NCI-H1105 treated with DMSO at 0.1 percent for 48 hours (cell line): ENCODE measurements around the gene TCP11L2.
"Not testable (repeated sequence)": the region's sequence is repeated elsewhere in the genome, so short reads cannot be mapped to it uniquely, and the experiment has no call there.

Source experiments
- DNase-seq: peaks from one replicate; lab custom pipeline; 2025; lab: John Stamatoyannopoulos, UW

Gene TCP11L2

DNA sequence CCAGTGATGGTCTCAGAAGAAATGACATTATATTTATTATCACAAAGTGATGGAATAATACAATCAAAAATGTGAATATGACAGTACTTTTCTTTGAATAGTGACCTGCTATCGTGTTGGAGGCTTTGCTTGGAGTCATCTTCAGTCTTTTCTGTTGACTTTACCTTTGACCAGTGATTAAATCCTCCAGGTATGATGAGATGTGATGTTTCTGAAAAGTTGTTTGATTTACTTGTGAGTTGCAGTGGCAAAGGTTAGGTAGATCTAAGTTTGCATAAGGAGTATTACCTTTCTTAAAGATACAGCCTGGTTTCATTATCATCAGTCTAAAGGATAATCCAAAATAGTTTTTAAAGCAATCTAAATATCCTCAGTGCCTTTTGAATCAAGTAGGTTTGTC, 4.6 kb downstream of the TCP11L2 start:
- no peak for DNase-seq

DNA sequence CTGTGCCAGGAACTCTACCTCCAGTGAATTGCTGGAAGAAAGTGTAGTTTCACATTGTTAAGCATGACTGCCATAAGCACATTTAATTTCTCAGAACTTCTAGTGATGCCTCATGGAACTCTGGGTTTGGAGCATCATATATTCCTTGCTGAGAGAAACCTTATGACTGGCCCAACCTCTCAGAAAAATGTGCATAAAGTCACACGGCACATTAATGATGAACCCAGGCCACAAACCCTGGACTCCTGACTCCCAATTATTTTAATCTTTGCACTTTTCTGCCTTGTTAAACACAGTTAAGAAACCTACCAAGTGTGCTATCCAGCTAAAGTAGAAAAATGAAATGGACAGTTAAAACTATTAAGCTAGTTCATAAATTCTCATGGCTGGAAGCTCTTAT, 5.6 kb downstream of the TCP11L2 start:
- DNase-seq, result no peak

DNA sequence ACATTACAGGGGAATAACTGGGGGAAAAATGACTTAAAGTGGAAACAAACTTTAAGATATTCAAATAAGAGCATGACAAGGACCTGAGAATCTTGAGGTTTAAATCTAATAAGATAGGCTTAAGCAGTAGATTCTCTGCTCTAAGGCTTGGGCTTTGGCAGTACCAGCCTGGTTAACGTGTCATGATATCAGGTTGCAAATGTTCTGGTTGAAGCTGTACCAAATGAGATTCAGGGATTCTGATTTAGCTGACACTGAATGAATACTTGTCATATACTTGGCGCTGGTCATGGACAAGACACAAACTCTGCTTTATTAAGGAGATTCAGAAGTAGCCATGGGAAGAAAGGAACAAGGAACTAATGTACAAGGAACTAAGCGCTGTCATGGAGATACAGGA, 6.1 kb downstream of the TCP11L2 start:
- no peak for DNase-seq

DNA sequence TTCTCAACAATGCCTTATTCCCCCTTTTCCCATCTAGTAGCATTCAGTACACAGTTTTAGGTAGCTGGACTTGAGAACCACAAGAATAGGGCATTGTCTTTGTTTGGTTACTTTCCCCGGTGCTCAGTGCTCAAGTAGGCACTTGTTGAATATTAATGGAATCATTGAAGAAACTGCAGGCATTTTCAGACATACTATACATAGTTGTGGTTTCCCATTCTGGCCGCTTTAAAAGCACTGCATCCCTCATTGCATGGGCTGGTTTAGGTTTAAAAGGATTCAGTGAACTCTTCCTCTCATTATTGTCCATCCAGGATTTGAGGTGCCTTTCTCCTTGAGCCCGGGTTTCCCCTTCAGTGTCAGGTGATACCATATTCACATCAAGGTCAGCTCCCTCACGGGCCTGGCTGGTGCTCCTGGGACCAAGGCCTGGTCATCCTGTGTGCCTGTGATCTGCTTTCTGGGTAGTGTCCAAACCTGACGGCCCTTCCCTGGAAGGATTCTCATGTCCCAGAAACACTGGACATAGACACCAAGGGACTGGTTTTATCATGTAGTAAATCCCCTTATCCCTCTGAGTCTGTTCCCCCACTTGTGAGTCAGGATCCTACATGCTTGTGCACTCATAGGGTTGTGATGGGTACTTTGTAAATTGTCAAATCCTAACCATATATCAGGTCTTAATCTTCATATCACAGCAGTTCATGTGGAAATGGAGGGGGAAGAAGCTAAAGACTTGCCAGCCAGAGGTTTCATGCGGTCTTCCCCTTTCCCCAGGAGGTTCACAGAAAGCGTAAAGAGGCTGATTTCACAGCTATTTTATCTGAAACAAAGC, 7.4 kb downstream of the TCP11L2 start:
- no peak for DNase-seq

DNA sequence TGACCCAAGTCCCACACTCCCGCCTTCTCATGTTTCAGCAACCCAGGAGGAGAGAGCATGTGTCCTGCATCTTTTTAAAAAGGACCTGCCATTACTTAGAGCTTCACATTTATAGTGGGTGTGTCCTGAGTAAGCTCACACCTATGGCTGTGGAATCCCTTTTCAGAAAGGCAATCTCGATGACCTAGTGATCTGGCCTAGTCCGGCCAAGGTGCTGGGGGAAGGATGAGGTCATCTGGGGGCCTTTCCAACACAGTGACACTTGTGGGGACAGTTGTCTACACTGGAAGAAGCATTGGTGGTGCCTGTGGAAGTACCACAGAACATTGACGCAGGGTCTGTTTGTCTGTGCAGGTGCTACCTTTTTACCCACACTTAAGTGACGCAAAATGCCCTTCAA, 8.2 kb downstream of the TCP11L2 start:
- no peak for DNase-seq

DNA sequence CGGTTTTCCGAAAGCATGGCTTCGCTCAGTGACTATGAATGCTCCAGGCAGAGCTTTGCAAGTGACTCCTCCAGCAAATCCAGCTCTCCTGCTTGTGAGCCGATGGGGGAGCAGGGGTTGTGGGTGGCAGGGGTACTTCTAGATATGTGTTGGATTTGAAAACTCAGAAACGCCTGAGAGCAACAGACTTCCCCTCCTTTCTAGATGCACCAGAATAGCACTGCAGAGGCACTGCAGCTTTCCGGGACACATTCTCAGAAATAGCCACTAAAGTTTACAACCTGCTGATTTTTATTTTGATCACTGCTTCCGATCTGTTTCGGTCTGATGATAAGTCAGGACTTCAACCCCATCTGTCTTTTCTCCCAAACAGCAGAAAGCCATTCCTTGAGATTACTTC, 8.6 kb downstream of the TCP11L2 start:
- no peak for DNase-seq

DNA sequence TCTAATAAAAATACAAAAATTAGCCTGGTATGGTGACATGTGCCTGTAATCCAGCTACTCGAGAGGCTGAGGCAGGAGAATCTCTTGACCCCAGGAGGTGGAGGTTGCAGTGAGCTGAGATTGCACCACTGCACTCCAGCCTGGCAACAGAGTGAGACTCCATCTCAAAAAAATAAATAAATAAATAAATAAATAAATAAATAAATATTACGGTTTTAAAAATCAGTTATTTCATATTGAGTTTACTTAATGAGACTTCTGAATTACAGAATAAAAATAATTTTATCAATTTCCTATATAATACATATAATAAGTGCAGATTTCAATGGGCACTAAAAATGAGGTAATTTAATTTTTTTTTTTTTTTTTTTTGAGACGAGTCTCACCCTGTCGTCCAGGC, 10.9 kb downstream of the TCP11L2 start:
- DNase-seq, result not testable (repeated sequence)

DNA sequence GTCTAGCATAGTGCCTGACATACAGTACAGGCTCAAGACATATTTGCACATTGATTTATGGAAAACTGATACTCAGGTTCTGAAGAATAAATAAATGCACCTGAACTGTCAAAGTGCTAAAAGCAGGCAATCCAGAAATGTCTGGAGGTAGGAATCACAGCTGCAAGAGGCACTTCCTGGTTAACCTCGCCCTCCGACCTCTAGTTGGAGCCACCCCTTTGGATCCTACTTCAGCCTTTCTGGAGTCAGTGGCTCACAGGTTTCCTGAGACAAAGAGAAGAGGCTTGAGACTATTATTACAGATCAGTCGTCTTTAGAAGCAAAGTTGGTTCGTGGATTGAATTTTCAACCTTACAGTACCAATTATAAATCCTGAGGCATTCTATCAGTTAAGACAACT, 13.0 kb downstream of the TCP11L2 start:
- DNase-seq, result no peak

DNA sequence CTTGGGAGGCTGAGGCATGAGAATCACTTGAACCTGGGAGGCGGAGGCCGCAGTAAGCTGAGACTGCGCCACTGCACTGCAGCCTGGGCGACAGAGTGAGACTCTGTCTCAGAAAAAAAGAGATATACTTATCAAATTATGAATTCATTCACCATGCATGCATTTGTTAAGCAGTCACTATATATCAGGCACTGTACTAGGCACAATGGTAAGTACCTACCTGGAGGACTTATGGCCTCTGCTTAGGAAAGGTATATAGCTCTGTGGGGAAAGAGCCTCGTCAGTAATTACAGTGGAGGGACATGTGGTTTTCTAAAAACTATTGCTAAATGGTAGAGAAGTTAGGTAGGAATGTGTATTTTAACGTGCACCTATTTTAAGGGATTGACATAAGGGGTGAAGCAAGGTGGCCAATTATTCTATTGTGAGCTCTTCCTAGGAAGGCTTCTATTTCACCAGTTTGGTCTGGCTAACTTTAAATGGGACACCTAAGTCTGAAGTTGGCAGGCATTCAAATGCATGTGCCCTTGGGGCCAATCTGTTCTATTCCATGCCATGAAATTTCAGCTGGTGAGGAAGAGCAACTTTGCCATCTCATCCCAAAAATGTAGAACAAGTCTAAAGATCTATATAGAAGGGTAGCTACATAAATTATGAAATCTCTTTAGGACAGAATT, 15.0 kb downstream of the TCP11L2 start:
- DNase-seq, result no peak

DNA sequence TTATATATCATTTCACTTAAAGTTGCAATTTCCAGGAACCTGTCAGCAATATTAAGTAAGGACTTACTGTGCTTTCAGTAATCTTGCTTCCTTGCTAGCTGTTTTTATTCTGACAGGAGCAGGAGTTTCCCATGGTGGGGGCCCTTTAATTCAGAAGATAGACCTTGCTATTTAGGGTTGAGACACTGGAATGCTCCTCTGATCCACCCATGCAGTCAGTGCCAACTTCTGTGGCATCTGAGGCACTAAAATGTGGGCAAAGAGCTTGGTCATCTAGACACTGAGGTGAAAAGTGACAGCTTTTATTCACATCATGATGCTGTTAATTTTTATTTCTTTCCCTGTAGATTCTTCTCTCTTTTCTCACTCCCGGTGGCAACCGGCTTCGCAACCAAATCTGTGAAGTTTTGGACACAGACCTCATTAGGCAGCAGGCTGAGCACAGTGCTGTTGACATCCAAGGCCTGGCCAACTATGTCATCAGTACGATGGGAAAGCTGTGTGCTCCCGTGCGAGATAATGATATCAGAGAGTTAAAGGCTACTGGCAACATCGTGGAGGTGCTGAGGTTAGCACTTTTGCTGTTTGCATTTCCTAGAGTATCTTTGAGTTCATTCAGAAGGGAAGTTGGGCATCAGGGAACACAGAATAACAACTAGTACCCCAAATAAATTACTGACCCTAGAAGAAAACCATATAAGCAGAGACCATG, 18.8 kb downstream of the TCP11L2 start:
- DNase-seq, result no peak

DNA sequence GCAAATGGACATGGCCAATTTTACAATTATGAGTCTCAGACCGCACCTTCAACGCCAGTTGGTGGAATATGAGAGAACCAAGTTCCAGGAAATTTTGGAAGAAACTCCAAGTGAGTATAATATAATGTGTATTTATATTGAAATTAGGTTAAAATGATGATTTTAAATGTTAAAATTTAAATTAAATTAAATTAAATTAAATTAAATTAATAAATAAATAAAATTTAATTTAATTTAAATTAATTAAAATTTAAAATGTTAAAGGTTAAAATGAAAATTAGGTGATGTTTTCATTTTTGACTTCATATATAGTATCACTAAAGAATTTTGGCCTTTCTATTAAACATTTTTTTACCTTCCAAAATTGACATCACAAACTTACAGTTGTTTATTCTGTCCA, 21.0 kb downstream of the TCP11L2 start:
- no peak for DNase-seq

DNA sequence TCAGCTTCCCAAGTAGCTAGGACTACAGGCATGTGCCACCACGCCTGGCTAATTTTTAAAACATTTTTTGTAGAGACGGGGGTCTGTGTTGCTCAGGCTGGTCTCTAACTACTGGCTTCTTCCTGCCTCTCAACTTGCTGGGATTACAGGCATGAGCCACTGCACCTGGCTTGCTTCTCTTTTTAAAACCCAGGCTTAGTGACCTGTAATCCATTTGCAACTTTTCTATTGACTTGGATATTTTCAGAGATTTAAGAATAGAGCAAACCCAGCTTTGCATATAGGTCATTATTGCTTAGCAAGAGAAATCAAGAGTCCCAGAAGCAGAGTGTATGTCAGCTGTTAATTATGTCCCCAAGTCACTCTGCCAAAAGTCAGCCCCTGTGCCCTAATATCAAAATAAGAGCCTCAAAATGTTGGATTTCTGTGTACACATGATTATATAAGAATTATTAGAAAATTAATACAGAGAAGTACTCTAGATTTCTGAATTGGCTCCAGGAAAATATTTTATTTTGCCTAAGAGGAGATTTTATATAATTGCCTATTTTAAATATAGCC, 24.9 kb downstream of the TCP11L2 start:
- DNase-seq, result peak; percentile 15

DNA sequence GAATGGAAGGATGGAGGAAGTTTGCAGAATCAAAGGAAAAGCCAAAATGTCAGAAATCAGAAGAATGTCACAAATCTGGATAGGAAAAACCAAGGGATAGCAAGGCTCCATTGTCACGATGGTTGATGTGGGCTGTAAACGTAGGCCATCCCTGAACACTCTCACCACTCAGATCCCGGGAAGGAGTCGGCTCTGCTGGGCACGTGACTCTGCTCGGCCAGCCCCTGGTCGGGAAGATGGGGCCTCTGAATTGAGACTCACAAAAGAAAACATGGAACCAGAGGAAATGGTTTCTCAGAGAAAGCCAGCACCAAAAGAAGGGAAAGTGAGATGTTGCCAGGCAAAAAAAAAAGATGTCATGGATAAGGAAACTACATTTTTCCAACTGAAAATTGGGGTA, 26.2 kb downstream of the TCP11L2 start:
- no peak for DNase-seq

DNA sequence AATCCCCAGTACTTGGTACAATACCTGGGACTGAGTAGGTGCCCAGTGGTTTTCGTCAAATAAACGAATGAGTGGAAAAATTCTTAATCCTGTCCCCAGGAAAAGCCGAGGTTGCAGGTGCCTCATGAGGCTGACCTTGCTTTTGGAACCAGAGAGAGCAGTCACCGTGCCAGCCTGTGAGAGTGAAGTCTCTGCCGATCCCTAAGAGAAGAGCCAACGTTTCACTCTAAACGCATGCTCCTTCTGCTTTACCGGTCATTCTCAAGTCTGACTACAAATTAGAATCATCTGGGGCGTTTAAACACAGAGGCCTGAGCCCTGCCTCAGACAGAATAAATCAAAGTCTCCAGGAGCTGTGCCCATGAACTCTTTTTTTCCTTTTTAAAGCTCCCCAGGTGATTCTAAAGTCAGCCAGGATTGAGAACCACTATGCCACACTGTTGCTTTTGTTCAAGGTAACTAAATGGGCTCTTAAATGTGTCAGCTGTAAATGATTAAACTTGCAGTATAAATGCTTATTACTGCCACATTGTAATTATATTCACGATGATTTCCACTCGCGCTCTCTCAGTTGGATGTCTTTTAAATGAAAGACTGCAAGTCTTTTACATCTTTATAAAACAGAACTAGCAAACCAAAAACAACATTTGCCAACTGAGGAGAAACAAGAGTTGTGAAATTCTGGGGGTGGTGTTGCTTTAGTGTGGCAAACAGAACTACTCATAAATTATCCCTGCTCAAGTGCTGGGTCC, 26.9 kb downstream of the TCP11L2 start:
- DNase-seq, result peak; percentile 72

DNA sequence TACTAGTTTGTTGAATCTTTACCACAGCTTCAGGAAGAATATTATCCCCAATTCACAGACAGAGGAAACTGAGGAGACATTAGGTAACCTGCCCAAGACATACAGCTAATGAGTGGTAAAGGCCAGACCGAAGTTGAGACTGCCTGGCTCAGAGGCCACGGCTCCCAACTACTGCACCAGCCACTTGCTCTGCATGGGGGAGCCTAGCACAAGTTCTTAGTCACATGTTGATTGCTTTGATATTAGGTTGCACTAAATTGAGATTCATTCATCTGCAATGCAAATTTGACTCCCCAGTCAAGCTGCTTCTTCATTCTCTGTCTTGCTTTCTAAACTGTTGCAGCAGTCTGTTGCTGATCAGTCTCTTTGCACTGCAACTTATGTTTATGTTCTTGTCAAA, 29.1 kb downstream of the TCP11L2 start:
- no peak for DNase-seq

DNA sequence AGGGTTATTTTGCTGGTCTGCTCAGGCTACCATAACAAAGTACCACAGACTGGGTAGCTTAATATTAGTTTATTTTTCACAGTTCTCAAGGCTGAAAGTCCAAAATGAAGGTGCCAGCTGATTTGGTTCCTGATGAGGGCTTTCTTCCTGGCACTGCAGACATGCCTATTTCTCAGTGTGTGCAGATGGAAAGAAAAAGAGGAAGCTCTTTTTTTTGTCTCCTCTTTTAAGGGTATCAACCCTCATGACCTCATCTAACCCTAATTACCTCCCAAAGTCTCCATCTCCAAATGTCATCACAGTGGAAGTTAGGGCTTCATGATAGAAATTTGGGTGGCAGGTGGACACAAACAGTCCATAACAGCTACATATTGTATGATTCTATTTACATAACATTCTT, 30.0 kb downstream of the TCP11L2 start:
- DNase-seq, result no peak

DNA sequence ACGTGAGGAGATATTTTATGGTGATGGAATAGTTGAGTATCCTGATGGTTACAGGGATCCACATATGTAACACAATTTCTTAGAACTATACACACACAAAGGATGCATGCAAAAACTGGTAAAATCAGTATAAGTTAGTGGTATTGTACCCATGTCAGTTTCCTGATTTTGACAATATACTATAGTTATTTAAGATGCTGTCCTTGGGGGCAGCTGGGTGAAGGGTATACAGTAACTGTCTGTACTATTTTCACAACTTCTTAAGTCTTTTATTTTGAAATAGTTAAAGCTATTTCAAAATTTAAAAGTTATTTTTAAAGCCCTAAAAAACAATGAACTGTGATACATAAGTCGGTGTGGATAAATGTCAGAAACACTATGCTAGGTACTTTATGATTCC, 30.5 kb downstream of the TCP11L2 start:
- DNase-seq, result no peak

DNA sequence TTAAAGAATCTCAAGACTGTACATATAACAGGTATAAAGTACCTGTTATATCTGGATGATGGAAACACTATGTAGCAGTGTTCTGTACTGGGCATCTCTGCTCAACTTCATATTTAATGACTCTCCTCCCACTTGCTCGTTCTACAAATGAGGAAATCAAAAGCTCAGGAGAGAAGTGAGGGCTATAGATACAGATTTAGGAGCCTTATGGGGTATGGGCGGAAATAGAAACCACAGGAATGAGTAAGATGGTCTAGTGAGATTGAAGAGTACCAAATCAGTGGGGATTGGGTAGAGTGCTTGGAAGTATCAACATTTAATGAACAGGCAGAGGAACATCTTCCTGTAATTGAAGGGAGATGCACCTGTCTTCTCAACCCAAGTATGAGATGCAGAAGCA, 31.2 kb downstream of the TCP11L2 start:
- DNase-seq, result no peak

DNA sequence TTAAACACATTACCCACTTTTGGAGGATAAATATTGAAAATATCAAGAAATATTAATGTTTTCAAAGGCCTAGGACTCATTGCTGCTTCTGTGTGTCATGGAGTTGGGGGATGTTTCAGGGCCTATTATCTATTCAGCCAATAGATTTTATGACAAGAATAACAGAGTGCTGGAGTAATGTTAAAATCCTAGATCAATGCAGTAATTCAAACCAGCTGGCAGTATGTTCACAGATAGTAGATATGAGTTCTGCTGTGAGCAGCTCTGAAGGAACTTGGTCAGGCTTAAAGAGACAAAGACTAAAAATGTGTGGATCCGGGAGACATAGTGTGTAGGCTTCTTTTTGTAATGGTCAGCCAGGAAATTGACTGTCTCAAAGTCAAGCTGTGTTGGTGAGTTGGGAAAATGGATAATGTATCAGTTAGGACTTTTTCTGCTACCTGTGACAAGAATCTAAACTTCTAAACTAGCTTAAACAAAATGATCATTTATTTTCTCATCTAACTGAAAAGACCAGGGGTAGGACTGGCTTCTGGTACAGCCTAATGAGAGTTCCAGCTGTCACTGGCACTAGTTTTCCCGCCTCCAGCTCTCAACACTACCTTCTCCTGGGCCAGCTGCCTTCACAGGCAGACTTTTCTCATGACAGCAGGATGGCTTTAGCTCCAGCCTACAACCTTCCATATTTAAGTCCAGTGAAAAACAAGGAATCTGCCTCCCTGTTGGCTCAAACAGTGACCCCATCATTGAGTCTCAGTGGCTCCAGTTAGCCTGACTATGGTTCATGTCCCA, 38.7 kb downstream of the TCP11L2 start:
- DNase-seq, result no peak

DNA sequence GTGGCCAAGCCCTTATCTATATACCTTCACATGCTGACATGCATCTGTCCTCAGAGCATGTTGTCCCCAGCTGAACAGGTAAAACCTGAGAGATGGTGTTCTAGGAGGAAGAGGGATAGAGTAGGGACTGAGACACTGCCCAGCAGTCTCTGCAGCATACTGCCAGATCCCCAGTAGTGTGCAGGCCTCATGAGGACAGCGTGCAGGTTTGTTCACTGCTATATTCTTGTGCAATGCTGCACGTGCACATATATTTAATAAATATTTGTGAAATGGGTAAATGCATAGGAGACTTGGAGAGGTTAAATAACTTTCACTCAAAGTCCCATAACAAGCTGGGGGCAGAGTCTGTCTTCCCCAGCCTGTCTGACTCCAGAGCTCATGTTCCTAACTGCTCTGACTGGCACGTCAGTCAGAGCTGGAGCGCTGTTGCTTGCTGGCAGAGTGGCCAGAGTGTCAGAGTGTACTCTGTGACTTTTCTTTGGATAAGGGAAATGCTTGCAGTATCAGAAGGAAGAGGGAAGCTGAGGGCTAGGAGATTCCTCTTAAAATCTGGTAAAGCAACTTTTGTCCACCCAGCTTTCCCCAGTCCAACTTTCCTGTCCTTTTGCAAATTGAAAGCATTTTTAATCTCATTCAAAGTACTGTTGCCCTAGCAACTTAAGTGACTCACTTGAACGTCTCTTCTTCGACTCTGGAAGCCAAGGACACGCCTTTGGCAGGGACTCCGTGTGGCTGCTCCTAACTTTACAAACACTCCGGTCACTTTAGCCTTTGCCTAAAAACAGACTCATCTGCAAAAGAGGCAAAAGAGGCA, 40.1 kb downstream of the TCP11L2 start:
- DNase-seq, result peak; percentile 38

DNA sequence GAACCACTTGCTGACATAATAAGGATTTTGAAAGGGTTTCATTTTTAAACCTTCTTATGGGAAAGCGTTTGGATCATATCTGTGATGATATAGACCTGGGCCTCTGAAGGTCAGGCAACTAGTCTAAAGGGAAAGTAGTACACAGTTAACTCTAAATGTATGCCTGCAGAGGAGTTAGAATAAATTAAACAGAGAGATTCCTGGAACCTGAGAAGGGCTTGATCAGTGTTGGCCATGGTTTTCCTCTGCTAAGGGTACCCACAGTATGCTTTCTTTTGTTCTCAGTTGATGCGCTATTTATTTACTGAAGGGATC, 40.6 kb downstream of the TCP11L2 start:
- DNase-seq, result no peak
